ENCODE results near the gene RSL1D1.

DNA sequence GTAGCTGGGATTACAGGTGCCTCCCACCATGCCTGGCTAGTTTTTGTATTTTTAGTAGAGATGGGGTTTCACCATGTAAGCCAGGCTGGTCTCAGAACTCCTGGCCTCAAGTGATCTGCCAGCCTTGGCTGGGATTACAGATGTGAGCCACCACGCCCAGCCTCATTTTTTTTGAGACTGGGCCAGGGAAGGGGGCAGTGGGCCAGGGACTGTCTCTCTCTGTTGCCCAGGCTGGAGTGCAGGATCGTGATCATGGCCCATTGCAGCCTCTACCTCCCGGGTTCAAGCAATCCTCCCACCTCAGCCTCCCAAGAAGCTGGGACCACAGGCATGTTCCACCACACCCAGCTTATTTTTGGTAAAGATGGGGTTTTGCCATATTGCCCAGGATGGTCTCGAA lies 16.0 kb downstream of the RSL1D1 start:
- TF ChIP-seq, protein P1, sequence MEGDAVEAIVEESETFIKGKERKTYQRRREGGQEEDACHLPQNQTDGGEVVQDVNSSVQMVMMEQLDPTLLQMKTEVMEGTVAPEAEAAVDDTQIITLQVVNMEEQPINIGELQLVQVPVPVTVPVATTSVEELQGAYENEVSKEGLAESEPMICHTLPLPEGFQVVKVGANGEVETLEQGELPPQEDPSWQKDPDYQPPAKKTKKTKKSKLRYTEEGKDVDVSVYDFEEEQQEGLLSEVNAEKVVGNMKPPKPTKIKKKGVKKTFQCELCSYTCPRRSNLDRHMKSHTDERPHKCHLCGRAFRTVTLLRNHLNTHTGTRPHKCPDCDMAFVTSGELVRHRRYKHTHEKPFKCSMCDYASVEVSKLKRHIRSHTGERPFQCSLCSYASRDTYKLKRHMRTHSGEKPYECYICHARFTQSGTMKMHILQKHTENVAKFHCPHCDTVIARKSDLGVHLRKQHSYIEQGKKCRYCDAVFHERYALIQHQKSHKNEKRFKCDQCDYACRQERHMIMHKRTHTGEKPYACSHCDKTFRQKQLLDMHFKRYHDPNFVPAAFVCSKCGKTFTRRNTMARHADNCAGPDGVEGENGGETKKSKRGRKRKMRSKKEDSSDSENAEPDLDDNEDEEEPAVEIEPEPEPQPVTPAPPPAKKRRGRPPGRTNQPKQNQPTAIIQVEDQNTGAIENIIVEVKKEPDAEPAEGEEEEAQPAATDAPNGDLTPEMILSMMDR (IDR thresholded peaks at IDR 0.05): no peak
- no peak for TF ChIP-seq POLR2A (IDR thresholded peaks at IDR 0.05)

Data from lower leg skin (tissue), 3 donors.